ENCODE measurements around the gene MSANTD1.

DNA sequence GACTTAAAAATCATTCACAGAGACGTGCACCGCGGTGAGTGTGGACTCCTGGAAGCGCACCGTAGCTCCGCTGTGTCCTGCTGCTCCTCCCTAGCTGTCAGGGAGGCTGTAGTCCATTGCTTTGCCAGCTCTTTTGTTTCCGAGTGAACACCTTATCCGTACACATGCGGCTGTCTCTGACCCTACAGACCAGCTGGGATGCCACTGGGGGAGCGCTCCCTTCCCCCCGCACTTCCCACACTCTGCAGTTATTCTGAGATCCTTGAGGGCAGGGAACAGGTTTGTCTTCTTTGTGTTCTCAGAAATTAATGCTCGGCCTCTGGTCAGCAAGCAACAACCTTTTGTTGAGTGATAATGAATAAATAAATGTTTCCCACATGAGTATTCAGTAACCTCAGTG, 33.7 kb upstream of the MSANTD1 start:
- TF ChIP-seq FOXP2 (optimal IDR thresholded peaks at IDR 0.05; ENCODE audit: control extremely low read depth, extremely low read length, insufficient read depth) = no peak
- TF ChIP-seq POLR2AphosphoS5 (IDR thresholded peaks at IDR 0.05; ENCODE audit: borderline replicate concordance, low read depth, low read length) = no peak
